Mesenchymal stem cell (in vitro differentiated cells and primary cell): ENCODE measurements around the gene FOXN3.
A peak's percentile ranks its signal among the peaks of the same experiment; 100 is the strongest.

Experiments
- DNase-seq: peaks from one replicate; pipeline ENCODE4 v3.0.0-alpha.2; 2013
- H2AFZ ChIP-seq: one replicate; pipeline ENCODE4 v1.6.1; 2013; ENCODE audit warnings: low read depth, mild to moderate bottlenecking, control low read depth, inconsistent platforms, low read length, moderate library complexity
- H2AK5ac ChIP-seq: 2 replicates; pipeline ENCODE4 v1.6.1; 2013; ENCODE audit warnings: low read length, moderate library complexity, mild to moderate bottlenecking, inconsistent platforms; ENCODE audit not compliant: severe bottlenecking
- H2BK120ac ChIP-seq: one replicate; pipeline ENCODE4 v1.6.1; 2013; ENCODE audit warnings: low read depth, mild to moderate bottlenecking, inconsistent platforms, low read length, moderate library complexity
- H2BK12ac ChIP-seq, 2 experiments: one replicate each; pipeline ENCODE4 v1.6.1; 2013; ENCODE audit warnings: inconsistent platforms in 2 of 2, low read length in 2 of 2, mild to moderate bottlenecking in 2 of 2, moderate library complexity in 2 of 2, control low read depth in 1 of 2
- H2BK15ac ChIP-seq: one replicate; pipeline ENCODE4 v1.6.1; 2013; ENCODE audit warnings: mild to moderate bottlenecking, low read depth, inconsistent platforms; ENCODE audit not compliant: poor library complexity, severe bottlenecking
- H2BK5ac ChIP-seq: 2 replicates; pipeline ENCODE4 v1.6.1; 2013; ENCODE audit warnings: low read depth, mild to moderate bottlenecking, low read length, control low read depth, inconsistent platforms; ENCODE audit not compliant: poor library complexity, severe bottlenecking
- H3K14ac ChIP-seq, 2 experiments: one replicate each; pipeline ENCODE4 v1.6.1; 2013; ENCODE audit warnings: inconsistent platforms in 2 of 2, low read length in 2 of 2, control low read depth in 1 of 2, mild to moderate bottlenecking in 1 of 2, moderate library complexity in 1 of 2
- H3K18ac ChIP-seq, 2 experiments: one replicate each; pipeline ENCODE4 v1.6.1; 2013; ENCODE audit warnings: inconsistent platforms in 2 of 2, low read length in 2 of 2, control low read depth in 1 of 2, low read depth in 1 of 2, mild to moderate bottlenecking in 1 of 2
- H3K23ac ChIP-seq, 2 experiments: one replicate each; pipeline ENCODE4 v1.6.1; 2013; ENCODE audit warnings: inconsistent platforms in 2 of 2, low read length in 2 of 2, mild to moderate bottlenecking in 2 of 2, moderate library complexity in 2 of 2, control low read depth in 1 of 2
- H3K27ac ChIP-seq: 2 replicates; pipeline ENCODE4 v1.5.1; 2013; ENCODE audit warnings: mild to moderate bottlenecking, moderate library complexity, low read length, control low read depth, inconsistent platforms; ENCODE audit not compliant: poor library complexity, severe bottlenecking
- H3K27me3 ChIP-seq, 2 experiments: 2 replicates each; pipeline versions ENCODE4 v1.6.1 to v1.7.0; 2013; ENCODE audit warnings: low read length in 2 of 2, mild to moderate bottlenecking in 2 of 2, moderate library complexity in 2 of 2, control low read depth in 1 of 2, inconsistent platforms in 1 of 2; ENCODE audit not compliant: control insufficient read depth in 1 of 2, insufficient read depth in 1 of 2
- H3K36me3 ChIP-seq, 2 experiments: 2 replicates each; pipeline versions ENCODE4 v1.6.1 to v1.7.0; 2013; ENCODE audit warnings: low read length in 2 of 2, control low read depth in 1 of 2, inconsistent platforms in 1 of 2, low read depth in 1 of 2, mild to moderate bottlenecking in 1 of 2; ENCODE audit not compliant: insufficient read depth in 2 of 2, control insufficient read depth in 1 of 2
- H3K4ac ChIP-seq, 2 experiments: one replicate each; pipeline ENCODE4 v1.6.1; 2013; ENCODE audit warnings: inconsistent platforms in 2 of 2, low read length in 2 of 2, mild to moderate bottlenecking in 2 of 2, moderate library complexity in 2 of 2, control low read depth in 1 of 2, low read depth in 1 of 2
- H3K4me1 ChIP-seq: 2 replicates; pipeline ENCODE4 v1.6.1; 2013; ENCODE audit warnings: low read depth, low read length, control low read depth; ENCODE audit not compliant: control insufficient read depth, insufficient read depth
- H3K4me2 ChIP-seq: 2 replicates; pipeline ENCODE4 v1.6.1; 2013; ENCODE audit warnings: low read length, mild to moderate bottlenecking, inconsistent platforms; ENCODE audit not compliant: poor library complexity, severe bottlenecking
- H3K4me3 ChIP-seq, 2 experiments: 2 replicates each; pipeline versions ENCODE4 v1.5.1 to v1.7.0; 2013; ENCODE audit warnings: low read length in 2 of 2, mild to moderate bottlenecking in 2 of 2, control low read depth in 1 of 2, low read depth in 1 of 2; ENCODE audit not compliant: insufficient read depth in 1 of 2
- H3K79me1 ChIP-seq: replicated peaks from 2 replicates; pipeline ENCODE4 v1.6.1; 2013; ENCODE audit warnings: mild to moderate bottlenecking, control low read depth, low read length, inconsistent platforms; ENCODE audit not compliant: poor library complexity, severe bottlenecking
- H3K9ac ChIP-seq: 2 replicates; pipeline ENCODE4 v1.7.0; 2013; ENCODE audit warnings: mild to moderate bottlenecking, low read length, moderate library complexity
- H3K9me3 ChIP-seq: 2 replicates; pipeline ENCODE4 v1.7.0; 2013; ENCODE audit warnings: mild to moderate bottlenecking, low read length; ENCODE audit not compliant: control insufficient read depth
- H4K8ac ChIP-seq: one replicate; pipeline ENCODE4 v1.6.1; 2013; ENCODE audit warnings: inconsistent platforms, mild to moderate bottlenecking, low read length, moderate library complexity
- H4K91ac ChIP-seq: one replicate; pipeline ENCODE4 v1.6.1; 2013; ENCODE audit warnings: mild to moderate bottlenecking, low read length, inconsistent platforms
- WGBS: methylation state at CpG from one replicate; pipeline ENCODE4 v1.1.7; 2013; ENCODE audit warnings: mixed read lengths; 5-methylcytosine and 5-hydroxymethylcytosine counted together

The FOXN3 gene

GRCh38 chr14:89367779-89368120 is 49.3 kb downstream of the FOXN3 start:
- H2BK12ac ChIP-seq, result no peak overlapping the region
- no peak overlapping the region for H4K8ac ChIP-seq
- H3K9ac ChIP-seq, result no peak overlapping the region
- no peak overlapping the region for H3K14ac ChIP-seq
- no peak overlapping the region for H3K4me2 ChIP-seq
- no peak for DNase-seq
- no peak overlapping the region for H4K91ac ChIP-seq
- no peaks in the 10 kb centered on the region for H3K27me3 ChIP-seq
- peaks cover 14% of the 10 kb centered on the region for H3K4me1 ChIP-seq
- H2BK15ac ChIP-seq, result no peak overlapping the region
- no peak overlapping the region for H3K18ac ChIP-seq
- H2BK120ac ChIP-seq, result no peak overlapping the region
- H2AK5ac ChIP-seq, result no peak overlapping the region
- H3K4ac ChIP-seq, result no peak overlapping the region
- no peak overlapping the region for H3K23ac ChIP-seq
- no peak overlapping the region for H2AFZ ChIP-seq
- WGBS, result 89% methylated on average over 8 of the region's 8 CpGs
- no peak overlapping the region for H2BK5ac ChIP-seq
- H3K79me1 ChIP-seq, result peaks cover 45% of the 10 kb centered on the region
- no peak overlapping the region for H3K27ac ChIP-seq
- H3K9me3 ChIP-seq, result no peaks in the 10 kb centered on the region
- no peak overlapping the region for H3K4me3 ChIP-seq
- H3K36me3 ChIP-seq, result peaks cover 0 to 4% of the 10 kb centered on the region in 2 experiments

- Histone ChIP-seq H3K18ac (no peak overlapping the region), H3K4me3 (no peak overlapping the region)
- 89% methylated on average over 15 of the region's 19 CpGs for WGBS
These were observed 49.9 kb downstream of the FOXN3 start for GRCh38 chr14:89366864-89367778.

GRCh38 chr14:89365061-89365801 is 51.8 kb downstream of the FOXN3 start:
- 50% methylated on average over 11 of the region's 13 CpGs for WGBS
- no peak overlapping the region for H4K91ac ChIP-seq
- H2BK5ac ChIP-seq, result no peak overlapping the region
- no peaks in the 10 kb centered on the region for H3K9me3 ChIP-seq
- H3K18ac ChIP-seq, result peak overlapping the region in 1 of 2 experiments; percentile 11
- no peak overlapping the region for H3K9ac ChIP-seq
- H2BK120ac ChIP-seq, result no peak overlapping the region
- no peak overlapping the region for H2AK5ac ChIP-seq
- H4K8ac ChIP-seq, result no peak overlapping the region
- peak; percentile 57 for DNase-seq
- no peak overlapping the region for H3K23ac ChIP-seq
- no peak overlapping the region for H2BK15ac ChIP-seq
- no peak overlapping the region for H3K4me3 ChIP-seq
- H2AFZ ChIP-seq, result no peak overlapping the region
- H3K4ac ChIP-seq, result no peak overlapping the region
- no peaks in the 10 kb centered on the region for H3K27me3 ChIP-seq
- H3K36me3 ChIP-seq, result no peaks in the 10 kb centered on the region
- H3K14ac ChIP-seq, result no peak overlapping the region
- no peak overlapping the region for H3K4me2 ChIP-seq
- H3K79me1 ChIP-seq, result peaks cover 34% of the 10 kb centered on the region
- H3K27ac ChIP-seq, result no peak overlapping the region
- H3K4me1 ChIP-seq, result peaks cover 8% of the 10 kb centered on the region
- no peak overlapping the region for H2BK12ac ChIP-seq

More at GRCh38 chr14:89366864-89367778, 49.9 kb downstream of the FOXN3 start:
- Histone ChIP-seq H3K36me3 (peaks cover 0 to 4% of the 10 kb centered on the region in 2 experiments), H2BK5ac (no peak overlapping the region), H3K9me3 (no peaks in the 10 kb centered on the region), H4K91ac (no peak overlapping the region), H2AFZ (no peak overlapping the region), H2BK120ac (no peak overlapping the region), H3K27ac (no peak overlapping the region), H3K79me1 (peaks cover 46% of the 10 kb centered on the region), H3K27me3 (no peaks in the 10 kb centered on the region), H2AK5ac (no peak overlapping the region), H3K23ac (no peak overlapping the region), H3K4me2 (no peak overlapping the region), H3K14ac (no peak overlapping the region), H2BK15ac (no peak overlapping the region), H3K4me1 (peaks cover 14% of the 10 kb centered on the region), H2BK12ac (no peak overlapping the region), H4K8ac (no peak overlapping the region), H3K9ac (no peak overlapping the region), H3K4ac (no peak overlapping the region)
- no peak for DNase-seq

- 98% methylated on average over 2 of the region's 3 CpGs for WGBS
- Histone ChIP-seq H3K4me1 (peaks cover 8% of the 10 kb centered on the region), H3K14ac (no peak overlapping the region), H2AFZ (no peak overlapping the region), H2BK12ac (no peak overlapping the region), H3K4me3 (no peak overlapping the region), H3K79me1 (peaks cover 29% of the 10 kb centered on the region), H2BK5ac (no peak overlapping the region), H4K91ac (no peak overlapping the region), H4K8ac (no peak overlapping the region), H2BK15ac (no peak overlapping the region), H2BK120ac (no peak overlapping the region), H3K4ac (no peak overlapping the region), H3K23ac (no peak overlapping the region), H3K18ac (no peak overlapping the region), H3K27me3 (no peaks in the 10 kb centered on the region), H3K36me3 (no peaks in the 10 kb centered on the region), H3K27ac (no peak overlapping the region), H3K4me2 (no peak overlapping the region), H3K9ac (no peak overlapping the region), H3K9me3 (no peaks in the 10 kb centered on the region), H2AK5ac (no peak overlapping the region)
- DNase-seq, result no peak
These were observed 52.7 kb downstream of the FOXN3 start for GRCh38 chr14:89364316-89364715.
